HG03095 (cell line): ENCODE results near the gene WDR90.
A peak's percentile ranks its signal among the peaks of the same experiment; 100 is the strongest.

Experiments
- ATAC-seq: cut with Tn5 transposase; IDR thresholded peaks from one replicate; pipeline ENCODE4 v1.9.1; 2021; ENCODE audit warnings: moderate library complexity; ENCODE audit not compliant: unreplicated experiment

The WDR90 gene

GRCh38 chr16:674214-674881 is 25.2 kb downstream of the WDR90 start:
- ATAC-seq, result no peak

GRCh38 chr16:674968-675883 is 26.1 kb downstream of the WDR90 start, which contains the start of gene RHBDL1:
RHBDL1 (plus strand) TSS chr16:675671; CDS start chr16:675791, 120 bp downstream.
- no peak for ATAC-seq

GRCh38 chr16:675884-676564 is 26.9 kb downstream of the WDR90 start:
- ATAC-seq, result no peak

GRCh38 chr16:676565-676902 is 27.4 kb downstream of the WDR90 start:
- ATAC-seq, result no peak

- ATAC-seq, result no peak
These were observed 27.7 kb downstream of the WDR90 start for GRCh38 chr16:676913-677312.

GRCh38 chr16:677316-678190 is 28.4 kb downstream of the WDR90 start:
- ATAC-seq, result no peak

- no peak for ATAC-seq
These were observed 29.2 kb downstream of the WDR90 start for GRCh38 chr16:678209-678857.

GRCh38 chr16:678858-679813 is 30.0 kb downstream of the WDR90 start:
- ATAC-seq, result no peak

- ATAC-seq, result peak; percentile 27
These were observed 30.9 kb downstream of the WDR90 start, which contains the start of gene STUB1 for GRCh38 chr16:679814-680624. STUB1 (plus strand) TSS chr16:680410; CDS start chr16:680526, 116 bp downstream.

GRCh38 chr16:680625-680945 is 31.4 kb downstream of the WDR90 start:
- ATAC-seq, result no peak

GRCh38 chr16:680967-681745 is 32.0 kb downstream of the WDR90 start:
- ATAC-seq, result no peak

GRCh38 chr16:681746-682427 is 32.7 kb downstream of the WDR90 start:
- no peak for ATAC-seq

- ATAC-seq, result no peak
These were observed 33.6 kb downstream of the WDR90 start for GRCh38 chr16:682493-683395.

- no peak for ATAC-seq
These were observed 34.4 kb downstream of the WDR90 start for GRCh38 chr16:683396-684070.

GRCh38 chr16:684071-684794 is 35.1 kb downstream of the WDR90 start, which contains the start of gene JMJD8:
JMJD8 (minus strand) TSS chr16:684334; CDS start chr16:684319, 15 bp downstream.
- peak; percentile 63 for ATAC-seq
